ENCODE measurements around the gene SCAMP4.

Gene SCAMP4

GRCh38 chr19:1936430-1936829 is 31.2 kb downstream of the SCAMP4 start:
- DNase-seq: no peak

- no peak for DNase-seq
Measured at GRCh38 chr19:1936916-1937610, 31.9 kb downstream of the SCAMP4 start.

GRCh38 chr19:1938071-1938470 is 32.9 kb downstream of the SCAMP4 start:
- DNase-seq: no peak

- peak in 3 of 56 donors; percentile 1 to 65 (median 46) for DNase-seq
Measured at GRCh38 chr19:1941146-1942077, 36.2 kb downstream of the SCAMP4 start, which contains the start of gene CSNK1G2. Gene CSNK1G2, plus strand, starts transcription at chr19:1941172. Its CDS starts 28,601 bp downstream, at chr19:1969773.

- DNase-seq: peak in 33 of 56 donors; percentile 19 to 65 (median 38)
Measured at GRCh38 chr19:1942078-1942933, 37.1 kb downstream of the SCAMP4 start.

GRCh38 chr19:1942934-1943555 is 37.8 kb downstream of the SCAMP4 start:
- peak in 1 of 56 donors; percentile 32 for DNase-seq

GRCh38 chr19:1943661-1944087 is 38.5 kb downstream of the SCAMP4 start:
- no peak for DNase-seq

GRCh38 chr19:1944088-1944915 is 39.1 kb downstream of the SCAMP4 start:
- DNase-seq: peak in 1 of 56 donors; percentile 8

GRCh38 chr19:1944916-1945561 is 39.8 kb downstream of the SCAMP4 start:
- no peak for DNase-seq

- peak in 2 of 56 donors; percentile 18 to 30 for DNase-seq
Measured at GRCh38 chr19:1945899-1946298, 40.7 kb downstream of the SCAMP4 start.

- no peak for DNase-seq
Measured at GRCh38 chr19:1947651-1948209, 42.5 kb downstream of the SCAMP4 start.

GRCh38 chr19:1949304-1950101 is 44.3 kb downstream of the SCAMP4 start:
- DNase-seq: no peak

GRCh38 chr19:1950640-1951039 is 45.4 kb downstream of the SCAMP4 start:
- DNase-seq: no peak

GRCh38 chr19:1952635-1953034 is 47.4 kb downstream of the SCAMP4 start:
- no peak for DNase-seq

- no peak for DNase-seq
Measured at GRCh38 chr19:1953037-1953436, 47.8 kb downstream of the SCAMP4 start.

- no peak for DNase-seq
Measured at GRCh38 chr19:1953441-1954094, 48.4 kb downstream of the SCAMP4 start.

- DNase-seq: no peak
Measured at GRCh38 chr19:1954532-1954933, 49.3 kb downstream of the SCAMP4 start.

All from amygdala (tissue), 56 donors.